ENCODE measurements around the gene USP48.

DNA sequence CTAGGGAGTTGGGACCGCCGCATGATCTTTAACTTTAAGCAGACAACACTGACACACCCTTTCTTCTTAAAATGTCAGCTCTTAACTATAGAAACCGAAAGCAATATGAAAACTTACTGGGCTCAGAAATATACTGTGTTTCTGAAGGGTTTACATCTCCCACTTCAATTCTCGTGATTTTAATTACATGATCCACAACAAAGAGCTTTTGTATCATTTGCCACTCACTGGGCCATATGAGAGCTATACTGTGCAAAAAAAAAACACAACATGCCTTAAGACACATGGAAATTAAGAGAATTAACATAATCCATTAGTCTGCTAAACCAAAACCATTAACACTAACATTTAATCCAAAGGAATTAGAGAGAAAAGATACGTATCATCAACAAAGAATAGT lies 78.8 kb downstream of the USP48 start:
- TF ChIP-seq GATA2 (IDR thresholded peaks at IDR 0.05; ENCODE audit: low read depth, low read length) = no peak
- TF ChIP-seq GATA3 (IDR thresholded peaks at IDR 0.05; ENCODE audit: low read depth, low read length) = no peak

Data from SH-SY5Y (cell line).